GM21515 (cell line): ENCODE measurements around the gene SH3PXD2A.

ENCODE experiments used
- ATAC-seq: cut with Tn5 transposase; IDR thresholded peaks from one replicate; pipeline ENCODE4 v1.9.1; 2021; ENCODE audit not compliant: unreplicated experiment

The SH3PXD2A gene

GRCh38 chr10:103569896-103570295 lies 285.5 kb downstream of the SH3PXD2A start:
- ATAC-seq = no peak

GRCh38 chr10:103568505-103568904 lies 286.9 kb downstream of the SH3PXD2A start:
- ATAC-seq = no peak

GRCh38 chr10:103566536-103566935 lies 288.8 kb downstream of the SH3PXD2A start:
- ATAC-seq = no peak

- ATAC-seq = no peak
Measured at GRCh38 chr10:103564776-103565520, 290.4 kb downstream of the SH3PXD2A start.

GRCh38 chr10:103564116-103564501 lies 291.3 kb downstream of the SH3PXD2A start:
- no peak for ATAC-seq

- no peak for ATAC-seq
Measured at GRCh38 chr10:103563231-103564115, 291.9 kb downstream of the SH3PXD2A start.

- ATAC-seq = no peak
Measured at GRCh38 chr10:103562383-103562782, 293.0 kb downstream of the SH3PXD2A start.

- ATAC-seq = no peak
Measured at GRCh38 chr10:103560886-103561285, 294.5 kb downstream of the SH3PXD2A start.

GRCh38 chr10:103559776-103560175 lies 295.6 kb downstream of the SH3PXD2A start:
- ATAC-seq = no peak

- ATAC-seq = no peak
Measured at GRCh38 chr10:103558911-103559310, 296.5 kb downstream of the SH3PXD2A start.

GRCh38 chr10:103557455-103557854 lies 297.9 kb downstream of the SH3PXD2A start:
- ATAC-seq = no peak

GRCh38 chr10:103556383-103557007 lies 298.9 kb downstream of the SH3PXD2A start:
- no peak for ATAC-seq

- ATAC-seq = no peak
Measured at GRCh38 chr10:103555712-103556111, 299.7 kb downstream of the SH3PXD2A start.

- no peak for ATAC-seq
Measured at GRCh38 chr10:103555325-103555649, 300.1 kb downstream of the SH3PXD2A start.

GRCh38 chr10:103554488-103555324 lies 300.7 kb downstream of the SH3PXD2A start:
- no peak for ATAC-seq

GRCh38 chr10:103553743-103554487 lies 301.5 kb downstream of the SH3PXD2A start:
- ATAC-seq = no peak

- ATAC-seq = no peak
Measured at GRCh38 chr10:103552856-103553742, 302.3 kb downstream of the SH3PXD2A start.

- ATAC-seq = no peak
Measured at GRCh38 chr10:103551619-103552602, 303.5 kb downstream of the SH3PXD2A start.
